NCI-H774 (cell line): ENCODE results near the gene TNNT3.

Source experiments
- DNase-seq: peaks from one replicate; lab custom pipeline; 2025; lab: John Stamatoyannopoulos, UW

The TNNT3 gene

GRCh38 chr11:1923201-1923956, 3.9 kb downstream of the TNNT3 start:
- DNase-seq: no peak

- no peak for DNase-seq
Observed at GRCh38 chr11:1924181-1924580, 4.7 kb downstream of the TNNT3 start.

- no peak for DNase-seq
Observed at GRCh38 chr11:1924646-1925372, 5.3 kb downstream of the TNNT3 start.

- DNase-seq: no peak
Observed at GRCh38 chr11:1925373-1926155, 6.1 kb downstream of the TNNT3 start.

GRCh38 chr11:1926156-1927025, 6.9 kb downstream of the TNNT3 start:
- DNase-seq: no peak

- no peak for DNase-seq
Observed at GRCh38 chr11:1927026-1927847, 7.7 kb downstream of the TNNT3 start.

GRCh38 chr11:1927848-1928469, 8.5 kb downstream of the TNNT3 start:
- no peak for DNase-seq

- DNase-seq: no peak
Observed at GRCh38 chr11:1928470-1928890, 9.0 kb downstream of the TNNT3 start.

- no peak for DNase-seq
Observed at GRCh38 chr11:1928891-1929541, 9.5 kb downstream of the TNNT3 start.

- DNase-seq: no peak
Observed at GRCh38 chr11:1929621-1930461, 10.3 kb downstream of the TNNT3 start.

- no peak for DNase-seq
Observed at GRCh38 chr11:1930462-1930830, 10.9 kb downstream of the TNNT3 start.

- no peak for DNase-seq
Observed at GRCh38 chr11:1931341-1932104, 12.0 kb downstream of the TNNT3 start.

- no peak for DNase-seq
Observed at GRCh38 chr11:1932105-1932480, 12.6 kb downstream of the TNNT3 start.

GRCh38 chr11:1932681-1933080, 13.2 kb downstream of the TNNT3 start:
- no peak for DNase-seq

GRCh38 chr11:1933416-1934334, 14.2 kb downstream of the TNNT3 start:
- no peak for DNase-seq

GRCh38 chr11:1934335-1935155, 15.0 kb downstream of the TNNT3 start:
- no peak for DNase-seq
